ENCODE data around the gene STAT5B. TPM values are rescaled to one million over a fixed set of nuclear protein-coding genes. Genes with fewer than 3 reads are reported as not detected.

The STAT5B gene
- total and polyA plus RNA-seq, 2 donors (not counting 1 experiment from before 2014, with no cell fraction given) = 24.4 to 29.6 TPM

DNA sequence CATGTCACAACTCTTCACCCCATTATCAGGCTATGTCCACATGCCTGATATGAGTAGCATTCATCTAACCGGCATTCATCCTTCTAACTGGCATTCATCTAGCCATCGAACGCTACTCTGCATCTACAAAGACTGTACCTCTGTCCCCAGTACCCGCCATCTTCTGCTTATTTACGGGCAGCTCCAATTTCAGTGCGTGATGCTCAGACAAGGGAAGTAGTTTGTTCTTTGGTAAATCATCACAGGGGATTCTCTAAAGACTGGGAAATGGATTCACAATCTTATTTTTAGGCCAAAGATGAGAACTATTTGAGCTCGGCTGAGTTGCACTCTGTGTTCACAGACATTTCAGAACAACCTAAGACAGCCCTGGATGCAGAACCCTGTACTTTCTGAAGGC lies 39.4 kb downstream of the STAT5B start:
- no peak for DNase-seq (ENCODE audit: low read depth in 2 of 2)
- no peaks in the 10 kb centered on the region for H3K36me3 ChIP-seq (ENCODE audit: control insufficient read depth, insufficient read depth, low read length)
- no peaks in the 10 kb centered on the region for H3K4me1 ChIP-seq (ENCODE audit: control insufficient read depth, extremely low read depth, insufficient read depth, low read length)
- no peaks in the 10 kb centered on the region for H3K79me2 ChIP-seq (ENCODE audit: control insufficient read depth, insufficient read depth, low read length)
- H2AFZ ChIP-seq (ENCODE audit: low read length) = no peak overlapping the region
- H3K27me3 ChIP-seq (ENCODE audit: control insufficient read depth, insufficient read depth, low read length) = no peaks in the 10 kb centered on the region
- no peaks in the 10 kb centered on the region for H3K9me3 ChIP-seq (ENCODE audit: control insufficient read depth, insufficient read depth, low read depth, low read length)
- H3K27ac ChIP-seq (ENCODE audit: insufficient read depth, low read length) = no peak overlapping the region
- no peak overlapping the region for H3K9ac ChIP-seq (ENCODE audit: insufficient read depth, low read length)
- TF ChIP-seq CTCF (conservative IDR thresholded peaks at IDR 0.05 in 1 of 2, IDR thresholded peaks at IDR 0.05 in 1 of 2; ENCODE audit: low read depth in 1 of 2, low read length in 2 of 2) = no peak
- no peak for TF ChIP-seq EZH2 (IDR thresholded peaks at IDR 0.05; ENCODE audit: low read length, missing control alignments)
- H3K4me3 ChIP-seq (replicated peaks in 1 of 4; ENCODE audit: control extremely low read depth in 1 of 4, insufficient read depth in 1 of 4, low read depth in 3 of 4, low read length in 4 of 4) = no peak overlapping the region
- no peak overlapping the region for H3K4me2 ChIP-seq (ENCODE audit: extremely low read depth, insufficient read depth, low read length)
- peaks cover 2% of the 10 kb centered on the region for H4K20me1 ChIP-seq (ENCODE audit: control insufficient read depth, extremely low read depth, insufficient read depth, low read length)

- Histone ChIP-seq H4K20me1 (ENCODE audit: control insufficient read depth, extremely low read depth, insufficient read depth, low read length) (peaks cover 2% of the 10 kb centered on the region), H3K9ac (ENCODE audit: insufficient read depth, low read length) (no peak overlapping the region), H3K27me3 (ENCODE audit: control insufficient read depth, insufficient read depth, low read length) (no peaks in the 10 kb centered on the region), H3K4me2 (ENCODE audit: extremely low read depth, insufficient read depth, low read length) (no peak overlapping the region), H3K79me2 (ENCODE audit: control insufficient read depth, insufficient read depth, low read length) (no peaks in the 10 kb centered on the region), H3K36me3 (ENCODE audit: control insufficient read depth, insufficient read depth, low read length) (no peaks in the 10 kb centered on the region), H3K27ac (ENCODE audit: insufficient read depth, low read length) (no peak overlapping the region), H3K4me1 (ENCODE audit: control insufficient read depth, extremely low read depth, insufficient read depth, low read length) (no peaks in the 10 kb centered on the region), H3K9me3 (ENCODE audit: control insufficient read depth, insufficient read depth, low read depth, low read length) (no peaks in the 10 kb centered on the region), H3K4me3 (replicated peaks in 1 of 4; ENCODE audit: control extremely low read depth in 1 of 4, insufficient read depth in 1 of 4, low read depth in 3 of 4, low read length in 4 of 4) (no peak overlapping the region), H2AFZ (ENCODE audit: low read length) (no peak overlapping the region)
- DNase-seq (ENCODE audit: low read depth in 2 of 2) = no peak
- TF ChIP-seq EZH2 (IDR thresholded peaks at IDR 0.05; ENCODE audit: low read length, missing control alignments) (no peak), CTCF (conservative IDR thresholded peaks at IDR 0.05 in 1 of 2, IDR thresholded peaks at IDR 0.05 in 1 of 2; ENCODE audit: low read depth in 1 of 2, low read length in 2 of 2) (no peak)
Measured at GRCh38 chr17:42233994-42234393, 42.2 kb downstream of the STAT5B start.

GRCh38 chr17:42233156-42233555 lies 43.0 kb downstream of the STAT5B start:
- Histone ChIP-seq H3K4me2 (ENCODE audit: extremely low read depth, insufficient read depth, low read length) (no peak overlapping the region), H4K20me1 (ENCODE audit: control insufficient read depth, extremely low read depth, insufficient read depth, low read length) (peaks cover 2% of the 10 kb centered on the region), H3K9ac (ENCODE audit: insufficient read depth, low read length) (no peak overlapping the region), H3K4me3 (replicated peaks in 1 of 4; ENCODE audit: control extremely low read depth in 1 of 4, insufficient read depth in 1 of 4, low read depth in 3 of 4, low read length in 4 of 4) (no peak overlapping the region), H3K27ac (ENCODE audit: insufficient read depth, low read length) (no peak overlapping the region), H3K9me3 (ENCODE audit: control insufficient read depth, insufficient read depth, low read depth, low read length) (no peaks in the 10 kb centered on the region), H3K4me1 (ENCODE audit: control insufficient read depth, extremely low read depth, insufficient read depth, low read length) (peaks cover 1% of the 10 kb centered on the region), H3K79me2 (ENCODE audit: control insufficient read depth, insufficient read depth, low read length) (no peaks in the 10 kb centered on the region), H2AFZ (ENCODE audit: low read length) (no peak overlapping the region), H3K36me3 (ENCODE audit: control insufficient read depth, insufficient read depth, low read length) (no peaks in the 10 kb centered on the region), H3K27me3 (ENCODE audit: control insufficient read depth, insufficient read depth, low read length) (no peaks in the 10 kb centered on the region)
- no peak for TF ChIP-seq EZH2 (IDR thresholded peaks at IDR 0.05; ENCODE audit: low read length, missing control alignments)
- no peak for TF ChIP-seq CTCF (conservative IDR thresholded peaks at IDR 0.05 in 1 of 2, IDR thresholded peaks at IDR 0.05 in 1 of 2; ENCODE audit: low read depth in 1 of 2, low read length in 2 of 2)
- peak in 1 of 2 donors; percentile 69 for DNase-seq (ENCODE audit: low read depth in 2 of 2)

Measured in fibroblast of lung (primary cell).